Measurements from ENCODE around the gene OR8D1.

DNA sequence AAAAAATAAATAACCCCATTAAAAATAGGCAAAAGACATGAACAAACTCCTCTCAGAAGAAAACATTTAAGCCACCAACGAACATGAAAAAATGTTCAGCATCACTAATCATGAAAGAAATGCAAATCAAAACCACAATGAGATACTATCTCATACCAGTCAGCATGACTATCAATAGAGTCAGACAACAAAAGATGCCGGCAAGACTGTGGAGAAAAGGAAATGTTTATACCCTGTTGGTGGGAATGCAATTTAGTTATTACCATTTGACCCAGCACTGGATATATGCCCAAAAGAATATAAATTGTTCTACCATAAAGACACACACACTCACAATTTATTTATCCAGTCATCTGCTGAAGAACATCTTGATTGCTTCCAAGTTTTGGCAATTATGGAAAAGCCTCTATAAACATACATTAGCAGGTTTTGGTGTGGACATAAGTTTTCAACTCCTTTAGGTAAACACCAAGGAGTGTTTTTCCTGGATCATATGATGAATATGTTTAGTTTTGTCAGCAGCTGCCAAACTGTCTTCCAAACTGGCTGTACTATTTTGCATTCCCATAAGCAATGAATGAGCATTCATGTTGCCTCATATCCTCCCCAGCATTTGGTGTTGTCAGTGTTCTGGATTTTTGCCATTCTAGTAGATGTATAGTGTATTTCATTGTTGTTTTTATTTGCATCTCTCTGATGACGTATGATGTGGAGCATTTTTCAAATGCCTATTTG lies 28.0 kb downstream of the OR8D1 start:
- TF ChIP-seq, protein P1, sequence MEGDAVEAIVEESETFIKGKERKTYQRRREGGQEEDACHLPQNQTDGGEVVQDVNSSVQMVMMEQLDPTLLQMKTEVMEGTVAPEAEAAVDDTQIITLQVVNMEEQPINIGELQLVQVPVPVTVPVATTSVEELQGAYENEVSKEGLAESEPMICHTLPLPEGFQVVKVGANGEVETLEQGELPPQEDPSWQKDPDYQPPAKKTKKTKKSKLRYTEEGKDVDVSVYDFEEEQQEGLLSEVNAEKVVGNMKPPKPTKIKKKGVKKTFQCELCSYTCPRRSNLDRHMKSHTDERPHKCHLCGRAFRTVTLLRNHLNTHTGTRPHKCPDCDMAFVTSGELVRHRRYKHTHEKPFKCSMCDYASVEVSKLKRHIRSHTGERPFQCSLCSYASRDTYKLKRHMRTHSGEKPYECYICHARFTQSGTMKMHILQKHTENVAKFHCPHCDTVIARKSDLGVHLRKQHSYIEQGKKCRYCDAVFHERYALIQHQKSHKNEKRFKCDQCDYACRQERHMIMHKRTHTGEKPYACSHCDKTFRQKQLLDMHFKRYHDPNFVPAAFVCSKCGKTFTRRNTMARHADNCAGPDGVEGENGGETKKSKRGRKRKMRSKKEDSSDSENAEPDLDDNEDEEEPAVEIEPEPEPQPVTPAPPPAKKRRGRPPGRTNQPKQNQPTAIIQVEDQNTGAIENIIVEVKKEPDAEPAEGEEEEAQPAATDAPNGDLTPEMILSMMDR (IDR thresholded peaks at IDR 0.05): no peak
- TF ChIP-seq POLR2A (IDR thresholded peaks at IDR 0.05) (no peak), EP300 (IDR thresholded peaks at IDR 0.05) (no peak)

All from stomach (tissue), 4 donors.